Neutrophil (primary cell): ENCODE measurements around the gene ZFC3H1.

Source experiments
- H3K27ac ChIP-seq: fragments of 200-600 bp; sonication (generic); 2 replicates; pipeline ENCODE4 v1.5.1; 2016; ENCODE audit warnings: mild to moderate bottlenecking, moderate library complexity
- H3K27me3 ChIP-seq: fragments of 200-600 bp; sonication (generic); 2 replicates; pipeline ENCODE4 v1.6.0; 2016; ENCODE audit warnings: mild to moderate bottlenecking
- H3K36me3 ChIP-seq: fragments of 200-600 bp; sonication (generic); 2 replicates; pipeline ENCODE4 v1.5.1; 2017
- H3K4me1 ChIP-seq, 2 experiments: fragments of 200-600 bp in 1 of 2; sonication (generic) in 1 of 2; 1 replicate in 1 of 2; 2 replicates in 1 of 2; pipeline versions ENCODE4 v1.5.1 to v1.6.1; 2013 to 2016; ENCODE audit warnings: low read depth in 1 of 2, low read length in 1 of 2, mild to moderate bottlenecking in 1 of 2, moderate library complexity in 1 of 2; ENCODE audit not compliant: control insufficient read depth in 1 of 2, insufficient read depth in 1 of 2
- H3K4me3 ChIP-seq, 2 experiments: fragments of 200-600 bp in 1 of 2; sonication (generic) in 1 of 2; 1 replicate in 1 of 2; 2 replicates in 1 of 2; pipeline ENCODE4 v1.5.1; 2013 to 2016; ENCODE audit warnings: low read depth in 1 of 2, low read length in 1 of 2, mild to moderate bottlenecking in 1 of 2, moderate library complexity in 1 of 2
- H3K9me3 ChIP-seq: fragments of 200-600 bp; sonication (generic); 2 replicates; pipeline ENCODE4 v1.5.1; 2016
- TF ChIP-seq, protein P1 (sequence below): fragments of 200-600 bp; sonication (generic); IDR thresholded peaks from 2 replicates; pipeline ENCODE4 v1.5.1; 2016; ENCODE audit warnings: antibody characterized with exemption

ZFC3H1 gene

DNA sequence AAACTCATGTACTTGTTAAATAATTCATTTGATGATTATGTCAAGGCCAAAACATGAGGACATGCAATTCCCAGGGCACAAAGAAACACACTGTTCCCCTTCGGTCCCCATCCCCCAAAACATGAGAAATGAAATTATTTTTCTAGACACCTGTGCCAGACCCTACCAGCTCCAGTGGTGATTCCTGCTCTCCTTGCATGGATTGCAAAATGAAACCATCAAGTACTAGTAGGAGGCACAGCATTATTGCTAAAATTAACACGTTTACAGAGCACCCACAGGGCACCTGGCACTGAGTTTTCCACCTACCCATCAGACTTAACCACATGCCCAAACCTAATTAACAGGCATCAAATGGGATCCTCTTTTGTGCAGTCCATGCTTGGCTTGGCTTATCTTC lies 76.6 kb downstream of the ZFC3H1 start:
- Histone ChIP-seq H3K4me3 (no peak overlapping the region), H3K27ac (no peak overlapping the region), H3K27me3 (no peaks in the 10 kb centered on the region), H3K4me1 (no peaks in the 10 kb centered on the region), H3K36me3 (no peaks in the 10 kb centered on the region), H3K9me3 (no peaks in the 10 kb centered on the region)
- TF ChIP-seq, protein P1, sequence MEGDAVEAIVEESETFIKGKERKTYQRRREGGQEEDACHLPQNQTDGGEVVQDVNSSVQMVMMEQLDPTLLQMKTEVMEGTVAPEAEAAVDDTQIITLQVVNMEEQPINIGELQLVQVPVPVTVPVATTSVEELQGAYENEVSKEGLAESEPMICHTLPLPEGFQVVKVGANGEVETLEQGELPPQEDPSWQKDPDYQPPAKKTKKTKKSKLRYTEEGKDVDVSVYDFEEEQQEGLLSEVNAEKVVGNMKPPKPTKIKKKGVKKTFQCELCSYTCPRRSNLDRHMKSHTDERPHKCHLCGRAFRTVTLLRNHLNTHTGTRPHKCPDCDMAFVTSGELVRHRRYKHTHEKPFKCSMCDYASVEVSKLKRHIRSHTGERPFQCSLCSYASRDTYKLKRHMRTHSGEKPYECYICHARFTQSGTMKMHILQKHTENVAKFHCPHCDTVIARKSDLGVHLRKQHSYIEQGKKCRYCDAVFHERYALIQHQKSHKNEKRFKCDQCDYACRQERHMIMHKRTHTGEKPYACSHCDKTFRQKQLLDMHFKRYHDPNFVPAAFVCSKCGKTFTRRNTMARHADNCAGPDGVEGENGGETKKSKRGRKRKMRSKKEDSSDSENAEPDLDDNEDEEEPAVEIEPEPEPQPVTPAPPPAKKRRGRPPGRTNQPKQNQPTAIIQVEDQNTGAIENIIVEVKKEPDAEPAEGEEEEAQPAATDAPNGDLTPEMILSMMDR = no peak

DNA sequence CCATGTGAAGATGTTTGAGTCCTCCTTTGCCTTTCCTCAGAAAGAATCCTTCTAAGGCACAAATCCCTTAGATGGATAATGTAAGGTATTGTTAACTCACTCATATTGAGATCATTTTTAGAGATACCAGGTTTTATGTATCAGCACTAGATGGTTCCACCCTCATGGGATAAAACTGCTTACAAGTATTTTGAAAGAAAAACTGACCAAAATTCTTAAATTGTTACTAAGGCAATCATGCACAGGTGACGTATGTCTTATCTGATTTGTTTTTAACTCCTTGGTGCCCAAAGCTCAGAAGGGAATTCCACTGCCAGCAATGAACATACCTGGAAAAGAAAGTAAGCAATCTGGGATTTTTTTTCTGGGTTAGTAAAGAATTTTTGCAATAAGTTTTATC lies 78.4 kb downstream of the ZFC3H1 start:
- H3K27ac ChIP-seq = no peak overlapping the region
- no peaks in the 10 kb centered on the region for H3K9me3 ChIP-seq
- TF ChIP-seq, protein P1 = no peak
- no peaks in the 10 kb centered on the region for H3K27me3 ChIP-seq
- H3K4me3 ChIP-seq = no peak overlapping the region
- H3K36me3 ChIP-seq = no peaks in the 10 kb centered on the region
- H3K4me1 ChIP-seq = no peaks in the 10 kb centered on the region

DNA sequence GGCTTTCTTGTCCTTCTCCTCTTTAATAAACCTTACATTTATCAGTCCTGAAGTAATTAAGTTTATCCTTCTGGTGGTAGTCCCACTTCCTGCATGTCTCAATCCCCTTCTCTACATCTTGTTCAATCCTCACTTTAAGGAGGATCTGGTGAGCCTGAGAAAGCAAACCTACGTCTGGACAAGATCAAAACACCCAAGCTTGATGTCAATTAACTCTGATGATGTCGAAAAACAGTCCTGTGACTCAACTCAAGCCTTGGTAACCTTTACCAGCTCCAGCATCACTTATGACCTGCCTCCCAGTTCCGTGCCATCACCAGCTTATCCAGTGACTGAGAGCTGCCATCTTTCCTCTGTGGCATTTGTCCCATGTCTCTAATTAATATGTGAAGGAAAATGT lies 79.3 kb downstream of the ZFC3H1 start:
- TF ChIP-seq, protein P1 = no peak
- H3K4me3 ChIP-seq = no peak overlapping the region
- H3K36me3 ChIP-seq = no peaks in the 10 kb centered on the region
- H3K9me3 ChIP-seq = no peaks in the 10 kb centered on the region
- H3K27ac ChIP-seq = no peak overlapping the region
- no peaks in the 10 kb centered on the region for H3K27me3 ChIP-seq
- H3K4me1 ChIP-seq = no peaks in the 10 kb centered on the region

DNA sequence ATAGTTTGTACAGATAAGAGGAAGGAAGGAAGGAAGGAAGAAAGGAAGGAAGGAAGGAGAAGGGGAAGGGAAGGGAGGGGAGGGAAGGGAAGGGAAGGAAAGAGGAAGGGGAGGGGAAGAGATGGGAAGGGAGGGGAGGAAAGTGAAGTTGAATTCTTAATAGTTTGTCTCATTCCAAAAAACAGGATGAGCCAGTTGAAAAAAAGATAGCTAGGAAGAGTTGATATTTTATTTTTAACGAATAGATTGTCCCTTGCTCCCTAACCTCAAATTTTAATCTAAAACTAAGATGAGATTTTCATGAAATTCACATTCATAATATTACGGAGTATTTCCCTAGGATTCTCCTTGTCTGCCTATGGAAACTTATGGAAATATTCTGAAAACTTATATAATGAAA lies 80.7 kb downstream of the ZFC3H1 start:
- H3K27ac ChIP-seq = no peak overlapping the region
- H3K9me3 ChIP-seq = no peaks in the 10 kb centered on the region
- H3K4me1 ChIP-seq = no peaks in the 10 kb centered on the region
- H3K27me3 ChIP-seq = no peaks in the 10 kb centered on the region
- H3K4me3 ChIP-seq = no peak overlapping the region
- H3K36me3 ChIP-seq = no peaks in the 10 kb centered on the region
- TF ChIP-seq, protein P1 = no peak

DNA sequence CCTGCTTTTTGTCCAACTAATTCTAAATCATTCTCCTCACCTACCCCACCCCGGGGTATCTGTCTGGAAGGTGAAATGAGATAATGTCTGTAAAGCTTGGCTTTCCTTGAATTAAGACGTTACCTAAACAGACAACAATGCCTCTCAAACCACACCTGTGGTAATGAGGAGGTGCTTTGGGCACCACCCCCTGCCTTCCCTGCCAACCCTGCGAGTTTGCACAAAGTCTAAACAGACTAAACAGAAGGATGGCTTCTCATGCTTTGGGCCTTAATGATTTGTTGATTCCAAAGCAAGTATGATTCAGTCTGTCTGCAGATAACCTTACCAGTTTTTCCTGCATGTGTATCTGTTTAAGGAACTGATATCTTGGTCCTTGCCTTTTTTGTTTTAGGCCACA lies 82.4 kb downstream of the ZFC3H1 start:
- Histone ChIP-seq H3K27me3 (no peaks in the 10 kb centered on the region), H3K27ac (no peak overlapping the region), H3K4me3 (no peak overlapping the region), H3K9me3 (no peaks in the 10 kb centered on the region), H3K36me3 (no peaks in the 10 kb centered on the region), H3K4me1 (no peaks in the 10 kb centered on the region)
- TF ChIP-seq, protein P1 = no peak

DNA sequence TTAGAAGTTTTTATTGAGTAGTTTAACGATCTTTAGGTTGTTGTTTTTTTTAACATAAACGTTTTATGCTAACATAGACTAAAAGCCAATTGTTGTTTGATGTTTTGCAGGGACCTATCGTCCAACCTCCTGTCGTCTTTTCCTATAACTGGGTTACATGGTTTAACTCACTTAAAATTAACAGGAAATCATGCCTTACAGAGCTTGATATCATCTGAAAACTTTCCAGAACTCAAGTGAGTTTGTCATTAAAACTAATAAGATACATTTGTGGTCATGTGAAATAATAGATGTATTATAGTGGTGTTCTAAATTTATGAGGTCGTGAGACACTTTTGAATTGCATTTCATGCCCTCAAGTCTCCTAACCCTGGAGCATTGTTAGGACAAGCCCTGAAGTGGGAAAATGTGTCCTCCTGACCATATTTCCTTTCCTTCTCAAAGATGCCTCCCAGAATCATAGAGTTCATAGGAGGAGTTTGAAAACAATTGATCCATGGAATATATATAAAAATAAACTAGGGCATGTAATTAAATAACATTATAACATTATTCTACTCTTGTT lies 84.9 kb downstream of the ZFC3H1 start:
- no peaks in the 10 kb centered on the region for H3K36me3 ChIP-seq

More for the DNA sequence above, 84.9 kb downstream of the ZFC3H1 start:
- no peak overlapping the region for H3K27ac ChIP-seq
- no peaks in the 10 kb centered on the region for H3K4me1 ChIP-seq
- no peaks in the 10 kb centered on the region for H3K27me3 ChIP-seq
- no peak overlapping the region for H3K4me3 ChIP-seq
- TF ChIP-seq, protein P1 = no peak
- H3K9me3 ChIP-seq = no peaks in the 10 kb centered on the region
